RPMI7951 (cell line): Measurements from ENCODE around the gene RBM5. TPM values are rescaled to one million over a fixed set of nuclear protein-coding genes. Genes with fewer than 3 reads are reported as not detected.
A peak's percentile ranks its signal among the peaks of the same experiment; 100 is the strongest.

Experiments used
- DNase-seq: peaks from one replicate; pipeline ENCODE4 v3.0.0-alpha.2; 2012; ENCODE audit warnings: low read depth
- total RNA-seq: library from RNA; depleted of rRNA; stranded (reverse); fragments of >200 nt; shearing (Covaris generic); gene quantifications from 2 replicates; pipeline ENCODE4 v1.2.3, GENCODE V29; 2014; rRNA removed

RBM5 gene
- total RNA-seq, 1 experiment from 2014 or later, result 108 TPM

GRCh38 chr3:50158530-50159146 lies 69.9 kb downstream of the RBM5 start:
- no peak for DNase-seq

GRCh38 chr3:50160561-50160983 lies 71.9 kb downstream of the RBM5 start:
- DNase-seq, result no peak

GRCh38 chr3:50161320-50161719 lies 72.6 kb downstream of the RBM5 start:
- no peak for DNase-seq

- DNase-seq, result no peak
Measured at GRCh38 chr3:50162034-50162883, 73.5 kb downstream of the RBM5 start.

GRCh38 chr3:50163572-50164455 lies 75.1 kb downstream of the RBM5 start:
- peak; percentile 83 for DNase-seq

- no peak for DNase-seq
Measured at GRCh38 chr3:50164481-50164880, 75.8 kb downstream of the RBM5 start.

- peak; percentile 24 for DNase-seq
Measured at GRCh38 chr3:50164984-50165909, 76.5 kb downstream of the RBM5 start.

GRCh38 chr3:50165910-50166538 lies 77.3 kb downstream of the RBM5 start:
- no peak for DNase-seq

- no peak for DNase-seq
Measured at GRCh38 chr3:50166620-50167019, 77.9 kb downstream of the RBM5 start.

- no peak for DNase-seq
Measured at GRCh38 chr3:50167069-50167840, 78.5 kb downstream of the RBM5 start.

GRCh38 chr3:50167841-50168209 lies 79.1 kb downstream of the RBM5 start:
- DNase-seq, result no peak

GRCh38 chr3:50168388-50168787 lies 79.7 kb downstream of the RBM5 start:
- DNase-seq, result no peak

Other genes starting within 250 kb of the RBM5 start
- 13.5 and 15.0 TPM in 2 replicates for gene TRAIP, start 232.4 kb upstream of the RBM5 start, total RNA-seq
- not detected in 2 replicates for gene CAMKV, start 219.0 kb upstream of the RBM5 start, total RNA-seq
- 0.29 and 0.36 TPM in 2 replicates for gene MST1R, start 185.0 kb upstream of the RBM5 start, total RNA-seq
- 12.6 and 16.3 TPM in 2 replicates for gene MON1A, start 159.1 kb upstream of the RBM5 start, total RNA-seq
- gene RBM6, start 148.8 kb upstream of the RBM5 start, total RNA-seq, result 38.0 and 38.9 TPM in 2 replicates
- gene SEMA3F, start 66.4 kb downstream of the RBM5 start, total RNA-seq, result 1.5 and 1.9 TPM in 2 replicates
- gene GNAT1, start 102.7 kb downstream of the RBM5 start, total RNA-seq, result not detected in 2 replicates
- not detected in 2 replicates for gene SLC38A3, start 116.4 kb downstream of the RBM5 start, total RNA-seq
- gene GNAI2, start 147.3 kb downstream of the RBM5 start, total RNA-seq, result 302 and 305 TPM in 2 replicates
- 3.1 and 5.6 TPM in 2 replicates for gene SEMA3B, start 180.2 kb downstream of the RBM5 start, total RNA-seq
- gene LSMEM2, start 190.2 kb downstream of the RBM5 start, total RNA-seq, result not detected in 2 replicates
- gene IFRD2, start 203.5 kb downstream of the RBM5 start, total RNA-seq, result 97.9 and 116 TPM in 2 replicates
- gene HYAL3, start 210.5 kb downstream of the RBM5 start, total RNA-seq, result 11.5 and 12.0 TPM in 2 replicates
- 14.6 and 16.1 TPM in 2 replicates for gene NAA80, start 210.5 kb downstream of the RBM5 start, total RNA-seq
- gene HYAL1, start 214.7 kb downstream of the RBM5 start, total RNA-seq, result 0.29 and 0.72 TPM in 2 replicates
- 42.2 and 52.3 TPM in 2 replicates for gene HYAL2, start 233.8 kb downstream of the RBM5 start, total RNA-seq
- gene TUSC2, start 239.3 kb downstream of the RBM5 start, total RNA-seq, result 26.8 and 33.7 TPM in 2 replicates